ENCODE measurements around the gene GRAMD2B.

DNA sequence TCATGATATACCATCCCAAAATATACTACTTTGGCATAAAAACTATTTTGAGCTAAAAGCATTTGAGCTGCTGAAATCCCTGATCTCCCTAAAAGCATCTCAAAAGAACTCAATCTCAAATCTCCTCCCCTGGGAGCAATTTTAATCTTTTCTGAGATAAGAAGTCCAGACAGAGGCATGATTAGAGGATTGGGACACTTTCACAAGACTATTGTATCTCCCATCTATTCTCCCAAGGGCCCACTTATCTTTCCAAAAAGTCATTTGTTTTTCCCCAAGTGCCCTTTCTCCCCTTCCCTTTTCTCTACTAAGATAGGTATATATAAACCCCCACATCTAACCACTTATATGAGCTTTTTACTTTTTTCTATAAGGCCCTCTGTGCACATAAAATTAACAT lies 92.1 kb downstream of the GRAMD2B start:
- TF ChIP-seq DPF2 (CRISPR knock-in tag; IDR thresholded peaks at IDR 0.05; ENCODE audit: borderline replicate concordance, low read depth) (no peak), ZBTB8A (CRISPR knock-in tag; IDR thresholded peaks at IDR 0.05; ENCODE audit: borderline replicate concordance, low read depth) (no peak), KLF16 (CRISPR knock-in tag; IDR thresholded peaks at IDR 0.05) (no peak)
- TF ChIP-seq, protein P1, sequence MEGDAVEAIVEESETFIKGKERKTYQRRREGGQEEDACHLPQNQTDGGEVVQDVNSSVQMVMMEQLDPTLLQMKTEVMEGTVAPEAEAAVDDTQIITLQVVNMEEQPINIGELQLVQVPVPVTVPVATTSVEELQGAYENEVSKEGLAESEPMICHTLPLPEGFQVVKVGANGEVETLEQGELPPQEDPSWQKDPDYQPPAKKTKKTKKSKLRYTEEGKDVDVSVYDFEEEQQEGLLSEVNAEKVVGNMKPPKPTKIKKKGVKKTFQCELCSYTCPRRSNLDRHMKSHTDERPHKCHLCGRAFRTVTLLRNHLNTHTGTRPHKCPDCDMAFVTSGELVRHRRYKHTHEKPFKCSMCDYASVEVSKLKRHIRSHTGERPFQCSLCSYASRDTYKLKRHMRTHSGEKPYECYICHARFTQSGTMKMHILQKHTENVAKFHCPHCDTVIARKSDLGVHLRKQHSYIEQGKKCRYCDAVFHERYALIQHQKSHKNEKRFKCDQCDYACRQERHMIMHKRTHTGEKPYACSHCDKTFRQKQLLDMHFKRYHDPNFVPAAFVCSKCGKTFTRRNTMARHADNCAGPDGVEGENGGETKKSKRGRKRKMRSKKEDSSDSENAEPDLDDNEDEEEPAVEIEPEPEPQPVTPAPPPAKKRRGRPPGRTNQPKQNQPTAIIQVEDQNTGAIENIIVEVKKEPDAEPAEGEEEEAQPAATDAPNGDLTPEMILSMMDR (CRISPR knock-in tag; IDR thresholded peaks at IDR 0.05), result no peak

All from HepG2 (cell line).